ENCODE data around the gene PPP1R12B.
"Not testable (repeated sequence)": the region's sequence is repeated elsewhere in the genome, so short reads cannot be mapped to it uniquely, and the experiment has no call there.

DNA sequence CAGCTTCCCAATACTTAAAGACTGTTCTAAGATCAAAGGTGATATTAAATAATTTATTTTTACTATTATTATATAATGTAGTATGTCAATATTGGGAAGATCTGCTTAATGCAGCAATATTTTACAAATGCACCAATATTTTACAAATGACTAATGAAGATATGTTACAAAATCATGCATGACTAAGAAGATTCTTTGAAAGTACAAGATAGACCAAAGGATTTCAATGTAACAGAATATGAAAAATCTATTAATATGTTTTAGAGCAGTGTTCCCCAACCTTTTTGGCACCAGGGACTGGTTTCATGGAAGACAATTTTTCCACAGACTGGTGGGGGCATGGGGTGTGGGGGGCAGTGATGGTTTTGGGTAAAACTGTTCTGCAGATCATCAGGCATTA, 132.1 kb downstream of the PPP1R12B start:
- not testable (repeated sequence) for TF ChIP-seq POLR2A (IDR thresholded peaks at IDR 0.05)
- TF ChIP-seq, protein P1, sequence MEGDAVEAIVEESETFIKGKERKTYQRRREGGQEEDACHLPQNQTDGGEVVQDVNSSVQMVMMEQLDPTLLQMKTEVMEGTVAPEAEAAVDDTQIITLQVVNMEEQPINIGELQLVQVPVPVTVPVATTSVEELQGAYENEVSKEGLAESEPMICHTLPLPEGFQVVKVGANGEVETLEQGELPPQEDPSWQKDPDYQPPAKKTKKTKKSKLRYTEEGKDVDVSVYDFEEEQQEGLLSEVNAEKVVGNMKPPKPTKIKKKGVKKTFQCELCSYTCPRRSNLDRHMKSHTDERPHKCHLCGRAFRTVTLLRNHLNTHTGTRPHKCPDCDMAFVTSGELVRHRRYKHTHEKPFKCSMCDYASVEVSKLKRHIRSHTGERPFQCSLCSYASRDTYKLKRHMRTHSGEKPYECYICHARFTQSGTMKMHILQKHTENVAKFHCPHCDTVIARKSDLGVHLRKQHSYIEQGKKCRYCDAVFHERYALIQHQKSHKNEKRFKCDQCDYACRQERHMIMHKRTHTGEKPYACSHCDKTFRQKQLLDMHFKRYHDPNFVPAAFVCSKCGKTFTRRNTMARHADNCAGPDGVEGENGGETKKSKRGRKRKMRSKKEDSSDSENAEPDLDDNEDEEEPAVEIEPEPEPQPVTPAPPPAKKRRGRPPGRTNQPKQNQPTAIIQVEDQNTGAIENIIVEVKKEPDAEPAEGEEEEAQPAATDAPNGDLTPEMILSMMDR (IDR thresholded peaks at IDR 0.05) = not testable (repeated sequence)

Measured in body of pancreas (tissue), 4 donors.